ENCODE data around the gene KDELR3. TPM values are rescaled to one million over a fixed set of nuclear protein-coding genes. Genes with fewer than 3 reads are reported as not detected.
A peak's percentile ranks its signal among the peaks of the same experiment; 100 is the strongest.

The KDELR3 gene
- total RNA-seq, result 125 and 139 TPM in 2 replicates

- TF ChIP-seq CTCF (IDR thresholded peaks at IDR 0.05; ENCODE audit: insufficient read depth, low read depth, low read length), result no peak
- peak; percentile 75 for DNase-seq (ENCODE audit: low read depth)
- peak within 1 kb of the TSS; percentile 100 for H3K4me3 ChIP-seq (ENCODE audit: low read depth, low read length)
Observed at GRCh38 chr22:38467904-38468442, at the start of gene KDELR3. Gene KDELR3, plus strand, starts transcription at chr22:38468096. Its CDS starts 138 bp downstream, at chr22:38468234.

DNA sequence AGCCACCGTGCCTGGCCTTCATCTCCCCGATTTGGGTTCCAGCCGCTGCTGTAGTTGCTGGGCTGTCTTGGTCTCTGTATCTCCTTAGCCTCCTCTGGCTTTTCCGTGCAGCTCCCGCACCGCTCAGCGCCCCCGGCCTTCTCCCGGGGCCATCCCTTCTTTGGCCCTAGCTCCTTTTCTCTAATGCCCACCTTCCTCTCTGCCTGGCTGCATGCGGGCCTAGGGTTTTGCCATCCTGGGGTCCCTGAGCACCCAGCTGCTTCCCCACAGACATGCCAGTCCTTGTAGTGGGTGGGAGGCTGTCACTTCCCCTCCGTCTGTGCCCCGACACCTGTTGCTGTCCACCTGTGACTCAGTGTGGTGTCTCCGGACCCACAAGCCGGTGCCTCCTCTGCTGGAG lies 49.3 kb upstream of the KDELR3 start:
- no peak for TF ChIP-seq CTCF (IDR thresholded peaks at IDR 0.05; ENCODE audit: insufficient read depth, low read depth, low read length)
- DNase-seq (ENCODE audit: low read depth), result no peak
- H3K4me3 ChIP-seq (ENCODE audit: low read depth, low read length), result no peak overlapping the region

GRCh38 chr22:38419121-38419857 lies 48.6 kb upstream of the KDELR3 start:
- TF ChIP-seq CTCF (IDR thresholded peaks at IDR 0.05; ENCODE audit: insufficient read depth, low read depth, low read length), result no peak
- DNase-seq (ENCODE audit: low read depth), result no peak
- H3K4me3 ChIP-seq (ENCODE audit: low read depth, low read length), result no peak overlapping the region

DNA sequence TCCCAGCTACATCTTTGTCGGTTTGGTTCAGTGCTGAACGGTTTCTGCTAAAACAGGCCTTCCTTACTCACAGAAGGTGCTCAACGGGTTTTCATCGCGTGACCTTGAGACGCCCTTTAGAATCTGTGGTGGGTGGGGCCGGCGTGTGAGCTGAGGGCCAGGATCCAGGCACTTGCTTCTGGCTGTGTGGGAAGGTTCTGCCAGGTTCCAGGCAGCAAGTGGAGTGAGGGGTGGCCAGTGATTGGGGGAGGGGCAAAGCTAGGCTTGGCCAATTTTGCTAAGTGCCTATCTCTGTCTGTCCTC lies 48.1 kb upstream of the KDELR3 start:
- no peak overlapping the region for H3K4me3 ChIP-seq (ENCODE audit: low read depth, low read length)
- no peak for TF ChIP-seq CTCF (IDR thresholded peaks at IDR 0.05; ENCODE audit: insufficient read depth, low read depth, low read length)
- DNase-seq (ENCODE audit: low read depth), result no peak

GRCh38 chr22:38420734-38421133 lies 47.2 kb upstream of the KDELR3 start:
- no peak for DNase-seq (ENCODE audit: low read depth)
- no peak for TF ChIP-seq CTCF (IDR thresholded peaks at IDR 0.05; ENCODE audit: insufficient read depth, low read depth, low read length)
- no peak overlapping the region for H3K4me3 ChIP-seq (ENCODE audit: low read depth, low read length)

DNA sequence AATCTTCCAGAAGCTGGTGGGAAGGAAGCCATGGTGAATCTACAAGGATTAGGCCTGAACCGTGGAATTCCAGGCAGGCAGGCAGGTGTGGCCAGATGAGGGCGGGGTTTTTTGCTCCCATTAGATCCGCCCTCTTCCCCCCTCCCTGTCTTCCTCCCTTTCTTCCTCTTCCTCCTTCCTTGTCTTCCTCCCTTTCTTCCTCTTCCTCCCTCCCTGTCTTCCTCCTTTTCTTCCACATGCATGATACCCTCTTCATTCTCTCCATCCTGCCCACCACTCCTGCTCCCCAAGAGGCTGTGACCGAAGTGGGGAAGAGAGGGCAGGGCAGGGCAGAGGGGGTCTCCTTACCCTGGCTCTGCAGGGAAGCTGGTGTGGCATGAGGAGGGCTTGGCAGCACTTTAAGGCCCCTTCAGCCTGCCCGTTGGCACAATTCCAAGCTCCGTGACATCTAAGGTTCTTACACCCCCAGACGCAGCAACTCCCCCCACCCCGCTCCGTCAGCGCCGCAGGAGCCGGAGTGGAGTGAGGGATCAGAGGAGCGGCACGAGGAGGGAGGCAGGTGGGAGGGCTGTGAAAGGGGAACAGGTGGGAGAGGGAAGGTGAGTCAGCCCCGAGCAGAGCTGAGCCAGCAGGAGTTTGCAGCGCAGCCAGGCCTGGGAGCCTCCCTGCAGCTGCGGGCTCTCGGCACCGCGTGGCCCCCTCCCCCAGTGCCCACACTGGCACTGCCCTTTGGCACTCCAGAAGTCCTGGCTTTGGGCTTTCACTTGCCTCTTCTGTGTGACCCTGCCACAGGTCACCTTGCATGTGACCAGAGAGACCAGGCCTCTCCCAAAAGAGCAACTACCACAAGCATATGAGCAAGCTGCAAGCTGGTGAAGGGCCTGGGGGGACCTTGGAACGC lies 45.0 kb upstream of the KDELR3 start:
- DNase-seq (ENCODE audit: low read depth), result no peak
- H3K4me3 ChIP-seq (ENCODE audit: low read depth, low read length), result no peak overlapping the region
- TF ChIP-seq CTCF (IDR thresholded peaks at IDR 0.05; ENCODE audit: insufficient read depth, low read depth, low read length), result no peak

Measured in fibroblast of villous mesenchyme (primary cell).